Kidney (tissue), 14 donors: ENCODE data around the gene LHFPL3. TPM values are rescaled to one million over a fixed set of nuclear protein-coding genes. Genes with fewer than 3 reads are reported as not detected.

Source experiments
- DNase-seq, 5 donors: peaks; one replicate each; pipeline ENCODE4 v3.0.0-alpha.2; 2013 to 2020
- FAIRE-seq: peaks from 2 replicates; lab custom pipeline; 2012; peaks lifted over from hg19 to GRCh38; lab: Jason Lieb, UNC
- H3K27ac ChIP-seq, 2 donors: one replicate each; pipeline ENCODE4 v1.7.0; 2013; ENCODE audit warnings: low read depth in 2 of 2, low read length in 2 of 2, inconsistent platforms in 1 of 2
- H3K27me3 ChIP-seq: one replicate; pipeline ENCODE4 v1.7.1; 2013; ENCODE audit warnings: low read length, inconsistent platforms; ENCODE audit not compliant: control insufficient read depth, insufficient read depth
- H3K36me3 ChIP-seq, 3 donors: one replicate each; pipeline versions ENCODE4 v1.7.0 to v1.7.1; 2013; ENCODE audit warnings: low read length in 3 of 3, control low read depth in 1 of 3, inconsistent platforms in 1 of 3; ENCODE audit not compliant: insufficient read depth in 3 of 3, control insufficient read depth in 2 of 3
- H3K4me1 ChIP-seq, 3 donors: one replicate each; pipeline versions ENCODE4 v1.7.0 to v1.7.1; 2013; ENCODE audit warnings: low read length in 3 of 3, inconsistent platforms in 1 of 3, low read depth in 1 of 3; ENCODE audit not compliant: control insufficient read depth in 2 of 3, insufficient read depth in 2 of 3
- H3K4me3 ChIP-seq, 3 donors: one replicate each; pipeline versions ENCODE4 v1.7.0 to v1.8.1; 2013; ENCODE audit warnings: low read length in 3 of 3, control low read depth in 1 of 3, inconsistent platforms in 1 of 3
- H3K9ac ChIP-seq, 3 donors: one replicate each; pipeline versions ENCODE4 v1.7.0 to v1.7.1; 2013; ENCODE audit warnings: low read length in 3 of 3, control low read depth in 1 of 3, inconsistent platforms in 1 of 3
- H3K9me3 ChIP-seq, 3 donors: one replicate each; pipeline versions ENCODE4 v1.7.0 to v1.7.1; 2013; ENCODE audit warnings: low read length in 3 of 3, control low read depth in 1 of 3, inconsistent platforms in 1 of 3; ENCODE audit not compliant: control insufficient read depth in 2 of 3, insufficient read depth in 1 of 3
- intact Hi-C: fragments of 100-400 bp; cut with DNase I; formaldehyde crosslinking; loops from one replicate; pipeline ENCODE4 v1.11.1; 2022
- polyA plus RNA-seq: library from polyadenylated mRNA; stranded (reverse); fragments of 350-450 nt; fragmentation: Illumina TruSeq; extraction: RNeasy Lipid Tissue Mini Kit (QIAGEN cat#74804); gene quantifications from one replicate; pipeline ENCODE4 v1.2.3, GENCODE V29; 2014; ENCODE audit warnings: low read depth, low replicate concordance; ENCODE audit not compliant: insufficient read depth
- total RNA-seq: library from RNA; stranded (reverse); fragmentation: NEBNext Ultra II Directional; extraction: Animal tissue kit (Norgen Biotek cat#: 25700); gene quantifications from one replicate; pipeline ENCODE4 v1.2.1, GENCODE V29; 2021
- TF ChIP-seq, protein P1 (sequence below): IDR thresholded peaks from 3 replicates; pipeline ENCODE4 v1.5.1; 2012; ENCODE audit warnings: mild to moderate bottlenecking, moderate library complexity, borderline replicate concordance; ENCODE audit not compliant: insufficient read depth; ENCODE audit errors: extremely low read depth
- donor health status: control.
- donor health status: control.
- donor health status: control.
- donor health status: control.
- donor health status: control.
- donor health status: DM: yes; HTN: yes; CAD: no.
- donor health status: Normal renal cell carcinoma (clear cell type).

The LHFPL3 gene
- total and polyA plus RNA-seq, 2 donors from 2014 or later, result not detected

DNA sequence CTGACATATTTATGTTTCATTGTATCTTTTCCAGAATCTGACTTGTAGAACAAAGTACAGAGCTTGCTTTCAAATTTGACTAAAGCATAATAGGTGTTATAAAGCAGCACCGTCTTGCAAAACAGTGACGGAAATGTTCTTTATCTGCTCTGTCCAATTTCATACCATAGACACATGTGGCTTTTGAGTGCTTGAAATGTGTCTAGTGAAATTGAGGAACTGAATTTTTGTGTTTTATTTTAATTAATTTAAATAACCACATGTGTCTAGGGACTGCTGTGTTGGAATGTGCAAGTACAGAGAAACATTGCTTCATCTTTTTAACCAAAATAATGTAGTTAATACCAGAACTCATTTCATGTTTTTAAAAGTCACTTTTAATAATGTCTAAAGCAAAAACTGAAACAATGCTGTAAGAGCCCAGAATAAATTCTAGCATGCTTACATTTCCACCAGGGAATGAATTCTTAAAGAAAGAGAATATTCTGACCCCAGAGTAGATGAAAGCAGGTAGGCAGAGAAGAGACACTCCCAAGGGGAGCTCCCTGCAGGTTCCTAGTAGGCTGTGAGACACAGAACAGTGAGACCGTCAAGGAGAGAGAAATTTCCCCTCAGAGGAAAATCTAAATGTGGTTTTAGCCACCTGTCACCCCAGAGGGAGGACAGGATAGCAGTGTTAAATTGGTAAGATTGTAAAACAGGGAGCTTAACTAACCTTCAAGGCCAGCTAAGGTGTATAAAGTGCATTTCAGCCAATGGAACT is 510.3 kb downstream of the LHFPL3 start:
- Histone ChIP-seq H3K27me3 (no peaks in the 10 kb centered on the region), H3K36me3 (no peaks in the 10 kb centered on the region), H3K4me1 (no peaks in the 10 kb centered on the region), H3K9ac (no peak overlapping the region), H3K4me3 (no peak overlapping the region), H3K9me3 (no peaks in the 10 kb centered on the region), H3K27ac (no peak overlapping the region)
- FAIRE-seq (no peak), DNase-seq (no peak)
- TF ChIP-seq, protein P1, sequence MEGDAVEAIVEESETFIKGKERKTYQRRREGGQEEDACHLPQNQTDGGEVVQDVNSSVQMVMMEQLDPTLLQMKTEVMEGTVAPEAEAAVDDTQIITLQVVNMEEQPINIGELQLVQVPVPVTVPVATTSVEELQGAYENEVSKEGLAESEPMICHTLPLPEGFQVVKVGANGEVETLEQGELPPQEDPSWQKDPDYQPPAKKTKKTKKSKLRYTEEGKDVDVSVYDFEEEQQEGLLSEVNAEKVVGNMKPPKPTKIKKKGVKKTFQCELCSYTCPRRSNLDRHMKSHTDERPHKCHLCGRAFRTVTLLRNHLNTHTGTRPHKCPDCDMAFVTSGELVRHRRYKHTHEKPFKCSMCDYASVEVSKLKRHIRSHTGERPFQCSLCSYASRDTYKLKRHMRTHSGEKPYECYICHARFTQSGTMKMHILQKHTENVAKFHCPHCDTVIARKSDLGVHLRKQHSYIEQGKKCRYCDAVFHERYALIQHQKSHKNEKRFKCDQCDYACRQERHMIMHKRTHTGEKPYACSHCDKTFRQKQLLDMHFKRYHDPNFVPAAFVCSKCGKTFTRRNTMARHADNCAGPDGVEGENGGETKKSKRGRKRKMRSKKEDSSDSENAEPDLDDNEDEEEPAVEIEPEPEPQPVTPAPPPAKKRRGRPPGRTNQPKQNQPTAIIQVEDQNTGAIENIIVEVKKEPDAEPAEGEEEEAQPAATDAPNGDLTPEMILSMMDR, result no peak
- intact Hi-C loops, result no loop called here

DNA sequence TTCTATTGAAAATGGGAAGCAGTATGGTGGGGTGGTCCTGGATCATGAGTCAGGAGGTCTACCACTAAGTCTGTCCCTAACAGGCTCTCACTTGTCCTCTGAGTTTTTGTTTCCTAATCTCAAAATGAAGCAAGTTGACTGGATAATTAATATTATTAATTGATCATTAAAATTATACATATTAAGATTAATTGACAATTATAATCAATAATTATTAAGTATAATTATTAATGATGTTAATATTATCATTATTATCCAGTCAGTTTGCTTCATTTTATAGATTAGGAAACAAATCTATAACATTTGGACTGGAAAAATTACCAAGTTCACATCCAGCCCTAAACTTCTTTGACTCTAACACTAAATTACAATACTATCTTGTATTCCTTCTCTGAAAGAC is 511.4 kb downstream of the LHFPL3 start:
- Histone ChIP-seq H3K27ac (no peak overlapping the region), H3K9ac (no peak overlapping the region), H3K4me1 (no peaks in the 10 kb centered on the region), H3K9me3 (no peaks in the 10 kb centered on the region), H3K27me3 (no peaks in the 10 kb centered on the region), H3K36me3 (no peaks in the 10 kb centered on the region), H3K4me3 (no peak overlapping the region)
- FAIRE-seq (no peak), DNase-seq (no peak)
- TF ChIP-seq, protein P1, result no peak
- intact Hi-C loops, result no loop called here

DNA sequence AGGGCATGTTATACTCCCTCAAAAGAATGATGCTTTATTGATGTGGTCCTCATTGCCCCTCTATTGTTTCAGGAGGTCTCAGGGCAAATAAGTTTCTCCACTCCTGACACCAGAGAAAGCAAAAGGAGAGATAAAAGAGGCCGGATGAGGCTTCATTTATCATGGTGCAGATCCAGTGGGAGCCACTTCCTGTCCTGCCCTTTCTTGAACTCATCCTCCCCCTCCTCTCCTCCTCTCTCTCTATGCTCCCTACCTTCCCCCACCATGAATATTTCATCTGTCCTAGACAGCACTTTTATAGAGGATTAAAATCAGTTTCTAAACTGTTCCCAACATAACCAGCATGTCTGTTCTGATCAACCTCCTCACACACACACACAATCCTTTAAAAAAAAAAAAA is 513.4 kb downstream of the LHFPL3 start:
- intact Hi-C loops, result no loop called here
- Histone ChIP-seq H3K27ac (no peak overlapping the region), H3K9ac (no peak overlapping the region)

More for the DNA sequence above, 513.4 kb downstream of the LHFPL3 start:
- DNase-seq, result peak in 2 of 5 donors; percentile 12 to 29
- Histone ChIP-seq H3K9me3 (no peaks in the 10 kb centered on the region), H3K4me3 (no peak overlapping the region), H3K27me3 (no peaks in the 10 kb centered on the region), H3K36me3 (no peaks in the 10 kb centered on the region), H3K4me1 (no peaks in the 10 kb centered on the region)
- FAIRE-seq, result no peak
- TF ChIP-seq, protein P1, result no peak
